DMS 273 (cell line): ENCODE data around the gene NOXO1.
"Not testable (repeated sequence)": the region's sequence is repeated elsewhere in the genome, so short reads cannot be mapped to it uniquely, and the experiment has no call there.

Source experiments
- DNase-seq: peaks from one replicate; lab custom pipeline; 2025; ENCODE audit not compliant: unreplicated experiment; lab: John Stamatoyannopoulos, UW

The NOXO1 gene

DNA sequence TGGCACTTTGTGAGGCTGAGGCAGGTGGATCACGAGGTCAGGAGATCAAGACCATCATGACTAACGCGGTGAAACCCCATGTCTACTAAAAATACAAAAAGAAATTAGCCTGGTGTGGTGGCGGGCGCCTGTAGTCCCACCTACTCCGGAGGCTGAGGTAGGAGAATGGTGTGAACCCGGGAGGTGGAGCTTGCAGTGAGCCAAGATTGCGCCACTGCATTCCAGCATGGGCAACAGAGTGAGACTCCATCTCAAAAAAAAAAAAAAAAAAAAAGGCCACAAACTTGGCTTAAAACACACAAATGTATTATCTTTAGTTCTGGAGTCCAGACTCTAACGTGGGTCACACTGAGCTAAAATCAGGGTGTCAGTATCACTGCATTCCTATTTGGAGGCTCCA is 30.5 kb upstream of the NOXO1 start:
- DNase-seq: not testable (repeated sequence)

DNA sequence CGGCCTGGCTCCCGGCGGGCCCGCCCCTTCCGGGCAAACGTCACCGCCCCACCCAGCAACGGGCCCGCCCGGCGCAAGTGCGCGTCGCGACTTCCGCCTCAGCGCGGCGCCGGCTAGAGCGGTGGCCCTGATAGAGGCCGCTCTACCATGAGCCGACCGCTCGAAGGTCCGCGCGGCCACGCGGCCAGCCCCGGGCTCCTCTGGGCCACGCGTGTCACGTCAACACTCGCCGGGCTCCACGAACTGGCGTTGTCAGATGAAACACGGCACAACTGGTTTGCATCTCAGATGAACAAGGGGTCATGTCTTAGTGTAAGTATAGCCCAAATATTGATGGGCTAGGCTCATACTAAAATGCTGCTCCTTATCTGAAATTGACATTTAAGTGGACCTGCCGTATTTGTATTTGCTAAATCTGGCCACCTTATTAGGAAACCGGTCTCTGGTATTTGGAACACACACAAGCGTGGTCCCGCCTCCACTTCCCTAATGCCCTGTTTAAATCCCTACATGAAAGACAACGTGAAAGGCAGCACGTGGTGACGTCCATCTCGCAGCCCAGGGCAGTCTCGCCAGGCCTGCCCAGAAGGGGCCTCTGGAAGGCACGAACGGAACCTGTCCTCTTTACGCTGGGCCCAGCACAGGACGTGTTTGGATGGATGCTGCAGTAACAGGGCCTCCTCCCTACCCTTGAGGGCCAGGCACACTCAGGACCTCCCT is 28.7 kb upstream of the NOXO1 start, which contains the start of gene ZNF598:
Gene ZNF598, minus strand, starts transcription at position 31 of the 720 bp plus-strand sequence.
- peak; percentile 96 for DNase-seq

DNA sequence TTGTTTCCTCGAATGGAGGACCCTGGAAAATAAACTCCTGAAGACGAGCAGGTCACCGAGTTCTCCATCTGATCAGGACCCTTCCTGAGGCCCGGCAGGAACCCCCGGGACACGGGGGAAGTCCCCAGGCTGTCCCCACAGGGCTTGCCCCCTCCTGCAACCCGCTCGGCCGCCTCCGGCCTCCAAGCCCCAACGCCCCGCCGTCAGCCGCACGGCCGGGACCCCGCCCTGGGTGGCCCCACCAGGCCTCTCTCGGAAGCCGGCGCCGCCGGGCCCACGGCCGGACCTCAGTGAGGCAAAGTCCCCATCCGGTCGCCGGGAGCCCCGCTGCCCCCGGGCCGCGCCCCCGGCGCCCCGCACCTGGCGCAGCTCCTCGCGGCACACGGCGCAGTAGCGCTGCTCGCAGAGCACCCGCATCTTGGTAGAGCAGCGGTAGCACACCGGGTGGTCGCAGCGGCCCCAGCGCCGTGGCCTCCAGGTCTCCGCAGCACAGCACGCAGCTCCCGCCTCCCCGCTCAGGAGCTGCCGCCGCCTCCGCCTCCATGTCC is 28.0 kb upstream of the NOXO1 start:
- peak; percentile 65 for DNase-seq

DNA sequence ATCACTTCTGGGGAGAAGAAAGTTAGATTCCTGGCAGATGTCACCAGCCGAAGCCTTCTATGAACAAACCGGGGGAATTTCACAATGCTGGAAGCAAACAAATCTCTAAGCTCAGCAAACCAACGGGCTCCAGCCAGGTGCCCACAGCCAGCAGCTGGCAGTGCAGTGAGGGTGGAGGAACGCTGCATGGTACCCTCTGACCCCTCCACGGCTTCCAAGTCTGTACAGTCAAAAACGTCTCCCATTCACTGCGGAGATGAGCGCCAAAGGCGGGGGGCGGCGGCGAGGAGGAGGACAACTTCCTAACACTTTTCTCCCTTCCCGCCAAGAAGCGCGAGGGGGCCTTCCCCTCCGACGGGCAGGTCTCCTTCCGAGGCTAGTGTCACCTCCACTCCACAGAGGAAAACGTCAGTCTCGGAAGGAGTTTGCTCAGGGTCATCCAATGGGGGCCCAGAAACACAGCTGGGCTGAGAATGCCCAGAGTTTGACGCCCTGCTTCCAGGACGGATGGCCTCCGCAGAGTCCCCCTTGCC is 27.4 kb upstream of the NOXO1 start:
- peak; percentile 79 for DNase-seq

DNA sequence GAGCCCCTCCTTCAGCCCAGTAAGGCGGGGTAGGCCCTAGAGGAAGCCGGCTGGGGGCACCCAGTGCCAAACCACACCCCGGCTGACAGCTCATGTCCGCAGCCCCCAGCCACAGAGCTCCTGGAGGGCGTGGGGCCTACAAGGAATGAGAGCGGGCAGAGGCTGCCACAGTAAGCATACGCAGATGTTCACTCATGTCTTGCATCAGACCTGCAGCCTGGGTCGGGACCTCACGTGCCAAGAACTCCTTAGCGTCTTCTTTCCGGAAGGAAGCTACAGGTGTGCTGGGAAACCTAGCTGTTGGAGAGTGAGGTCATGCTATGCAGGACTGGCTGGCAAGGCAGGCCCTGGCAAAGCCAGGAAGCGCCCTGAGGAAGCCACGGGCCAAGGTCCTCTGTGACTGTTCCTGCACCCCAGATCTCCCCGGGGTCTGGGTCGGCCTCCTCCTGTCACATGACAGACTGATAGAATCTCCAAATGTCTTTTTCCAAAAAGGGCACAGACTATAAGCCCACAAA is 26.8 kb upstream of the NOXO1 start:
- peak; percentile 78 for DNase-seq

DNA sequence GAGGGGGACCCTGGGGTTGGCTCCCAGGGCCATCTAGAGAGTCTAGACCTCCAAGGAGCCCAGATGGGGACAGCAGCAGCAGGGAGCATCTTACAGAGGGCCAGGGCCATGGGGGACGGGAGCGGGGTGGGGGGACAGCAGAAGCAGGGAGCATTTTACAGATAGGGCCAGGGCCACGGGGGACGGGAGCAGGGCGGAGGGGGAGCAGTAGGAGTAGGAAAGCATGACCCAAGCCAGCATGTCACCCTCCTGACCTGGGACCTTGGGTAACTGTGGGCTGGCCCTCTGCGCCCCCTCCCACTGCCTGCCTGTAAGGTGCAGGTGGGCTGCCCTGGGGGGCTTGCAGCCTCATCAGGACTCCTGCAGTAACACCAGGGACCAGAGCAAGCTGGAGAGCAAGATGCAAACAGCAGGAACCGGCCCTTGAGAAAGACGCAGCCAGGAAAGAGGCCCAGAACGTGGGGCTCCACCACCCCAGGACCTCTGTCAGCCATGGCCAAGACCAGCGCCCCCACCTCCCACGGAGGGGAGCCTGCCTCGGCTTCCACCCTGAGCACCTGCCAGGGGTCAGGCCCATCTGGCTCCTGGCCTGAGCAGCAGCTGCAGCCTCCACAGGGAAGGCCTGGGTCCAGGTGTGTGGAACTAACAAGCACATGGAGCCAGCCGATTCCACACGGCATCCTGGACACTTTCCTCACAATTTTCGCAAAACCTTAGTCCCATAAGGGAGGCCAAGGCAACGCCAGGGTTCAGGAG is 26.0 kb upstream of the NOXO1 start:
- peak; percentile 57 for DNase-seq

DNA sequence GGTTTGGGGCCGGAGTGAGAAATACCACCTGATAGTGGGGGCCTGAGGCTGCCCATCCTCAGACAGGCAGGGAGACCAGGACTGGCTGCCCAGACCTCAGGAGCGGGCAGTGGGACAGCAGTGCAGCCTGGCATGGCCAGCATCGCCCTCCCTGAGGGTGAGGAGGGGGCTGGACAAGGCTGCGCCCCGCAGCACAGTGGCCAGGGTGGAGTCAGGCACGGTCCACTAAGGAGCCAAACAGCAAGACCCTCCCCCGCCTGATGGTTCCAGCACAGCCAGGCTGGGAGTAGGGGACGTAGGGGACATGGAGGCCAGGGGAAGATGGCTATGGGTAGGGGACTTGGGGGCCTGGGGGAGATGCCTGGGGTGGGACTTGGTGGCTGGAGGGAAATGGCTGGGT is 25.0 kb upstream of the NOXO1 start:
- DNase-seq: no peak

DNA sequence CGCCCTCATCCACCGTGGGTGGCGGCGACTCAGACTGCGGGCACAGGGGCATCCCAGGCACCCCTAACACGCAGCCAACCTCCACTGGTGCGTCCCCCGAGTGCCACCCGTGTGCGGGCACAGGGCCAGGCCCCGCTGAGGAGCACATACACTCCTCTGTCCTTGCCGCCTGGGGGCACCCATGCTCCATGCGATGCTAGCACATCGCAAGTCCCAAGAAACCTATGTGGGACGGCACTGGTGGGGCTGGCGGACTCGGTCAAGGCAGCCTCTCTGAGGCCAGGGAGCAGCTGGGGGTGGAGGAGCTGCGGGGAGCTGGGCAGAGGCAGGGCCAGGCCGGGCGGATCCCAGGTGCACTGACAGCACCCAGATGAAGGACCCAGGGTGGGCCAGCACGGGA is 24.4 kb upstream of the NOXO1 start:
- DNase-seq: peak; percentile 87

DNA sequence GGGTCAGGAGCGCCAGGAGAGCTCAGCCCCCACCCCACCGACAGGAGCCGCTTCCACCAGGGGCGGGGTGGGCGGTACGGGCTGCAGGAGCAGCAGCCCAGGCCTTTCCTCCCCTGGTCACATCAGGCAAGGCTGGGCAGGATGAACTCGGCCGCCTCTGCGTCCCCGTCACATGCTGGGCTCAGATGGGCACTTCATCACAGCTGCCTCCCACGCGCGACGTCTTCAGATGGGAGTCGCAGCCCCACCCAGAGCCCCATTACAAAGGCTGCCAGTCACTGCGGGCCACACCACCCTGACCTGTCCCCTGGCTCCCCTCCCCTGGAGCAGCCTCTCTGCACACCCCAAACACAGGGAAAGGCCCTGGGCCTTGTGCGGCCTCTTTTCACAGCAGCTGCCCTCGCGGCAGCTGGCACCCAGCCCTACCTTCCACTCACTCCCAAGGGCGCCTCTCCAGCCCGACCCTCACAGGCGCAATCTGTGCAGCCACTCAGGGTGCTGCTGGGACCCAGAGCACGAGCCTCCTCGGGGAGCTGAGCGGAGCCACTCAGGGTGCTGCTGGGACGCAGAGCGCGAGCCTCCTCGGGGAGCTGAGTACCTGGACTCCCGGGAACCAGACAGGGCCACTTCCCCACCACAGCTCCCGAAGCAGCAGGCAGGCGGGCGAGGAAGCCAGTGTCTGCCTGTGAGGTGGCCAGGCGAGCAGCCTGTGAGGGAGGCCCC is 23.7 kb upstream of the NOXO1 start:
- DNase-seq: peak; percentile 83

DNA sequence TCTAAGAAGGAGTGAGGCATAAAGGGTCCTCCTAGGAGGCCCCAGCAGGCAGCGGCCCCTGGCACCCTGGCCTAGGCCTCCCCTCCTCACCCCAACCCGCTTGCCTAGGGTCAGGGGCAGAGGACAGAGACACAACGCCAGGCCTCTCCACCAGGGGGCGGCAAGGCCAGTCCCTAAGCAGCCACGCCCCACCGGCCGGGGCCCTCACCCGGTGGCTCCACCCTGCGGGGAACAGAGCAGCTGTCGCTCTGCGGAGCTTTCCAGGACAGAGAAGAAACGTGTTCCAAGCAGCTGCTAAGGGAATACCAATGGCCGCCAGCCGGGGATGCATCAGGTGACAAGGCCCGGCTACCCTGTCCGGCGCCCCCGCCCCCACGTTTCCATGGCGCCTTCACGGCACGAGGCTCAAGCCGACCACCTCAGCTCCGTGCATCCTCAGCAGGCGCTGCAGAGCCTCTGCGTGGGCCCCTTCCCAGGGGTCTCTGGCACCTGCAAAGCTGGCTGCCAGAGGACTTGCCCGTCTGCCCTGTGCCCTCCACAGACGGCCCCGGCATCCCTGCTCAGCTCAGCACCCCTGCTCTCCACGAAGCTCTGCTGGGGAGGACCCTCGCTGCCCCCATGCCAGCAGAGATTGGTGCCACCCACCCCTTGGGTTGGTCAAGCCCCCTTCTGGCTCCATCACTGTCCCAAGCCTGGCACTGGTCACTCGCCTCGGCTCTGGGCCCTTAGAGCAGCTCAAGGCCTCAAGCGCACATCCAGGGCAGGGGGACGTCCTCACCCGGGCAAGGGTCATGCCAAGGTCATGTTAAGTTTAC is 22.8 kb upstream of the NOXO1 start:
- DNase-seq: peak; percentile 99

DNA sequence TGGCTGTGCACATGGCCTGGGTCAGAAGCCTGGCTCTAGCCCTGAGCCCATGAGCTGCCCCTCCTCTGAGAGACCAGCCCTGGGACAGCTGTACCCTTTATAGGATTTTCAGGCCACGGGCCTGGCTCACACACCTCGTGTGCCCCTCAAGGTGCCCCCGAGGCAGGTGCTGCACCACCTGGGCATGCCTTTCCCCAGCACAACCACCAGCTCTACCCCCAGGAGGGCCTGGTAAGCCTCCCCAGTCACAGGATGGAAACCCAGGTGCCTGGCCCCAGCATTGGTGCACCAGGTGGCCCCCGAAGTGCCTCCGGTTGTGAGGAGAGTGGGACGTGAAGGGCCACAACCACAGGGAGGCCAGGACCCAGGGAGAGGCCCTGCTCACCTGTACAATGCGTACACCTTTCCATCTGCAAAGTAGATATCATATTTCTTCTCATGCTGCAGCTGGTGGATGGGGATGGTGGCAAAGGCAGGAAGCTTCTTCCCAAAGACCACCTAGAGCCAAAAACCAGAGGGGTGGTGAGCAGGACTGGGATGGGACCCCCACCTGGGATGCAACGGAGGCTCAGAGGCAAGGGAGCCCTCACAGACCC is 22.1 kb upstream of the NOXO1 start:
- no peak for DNase-seq

DNA sequence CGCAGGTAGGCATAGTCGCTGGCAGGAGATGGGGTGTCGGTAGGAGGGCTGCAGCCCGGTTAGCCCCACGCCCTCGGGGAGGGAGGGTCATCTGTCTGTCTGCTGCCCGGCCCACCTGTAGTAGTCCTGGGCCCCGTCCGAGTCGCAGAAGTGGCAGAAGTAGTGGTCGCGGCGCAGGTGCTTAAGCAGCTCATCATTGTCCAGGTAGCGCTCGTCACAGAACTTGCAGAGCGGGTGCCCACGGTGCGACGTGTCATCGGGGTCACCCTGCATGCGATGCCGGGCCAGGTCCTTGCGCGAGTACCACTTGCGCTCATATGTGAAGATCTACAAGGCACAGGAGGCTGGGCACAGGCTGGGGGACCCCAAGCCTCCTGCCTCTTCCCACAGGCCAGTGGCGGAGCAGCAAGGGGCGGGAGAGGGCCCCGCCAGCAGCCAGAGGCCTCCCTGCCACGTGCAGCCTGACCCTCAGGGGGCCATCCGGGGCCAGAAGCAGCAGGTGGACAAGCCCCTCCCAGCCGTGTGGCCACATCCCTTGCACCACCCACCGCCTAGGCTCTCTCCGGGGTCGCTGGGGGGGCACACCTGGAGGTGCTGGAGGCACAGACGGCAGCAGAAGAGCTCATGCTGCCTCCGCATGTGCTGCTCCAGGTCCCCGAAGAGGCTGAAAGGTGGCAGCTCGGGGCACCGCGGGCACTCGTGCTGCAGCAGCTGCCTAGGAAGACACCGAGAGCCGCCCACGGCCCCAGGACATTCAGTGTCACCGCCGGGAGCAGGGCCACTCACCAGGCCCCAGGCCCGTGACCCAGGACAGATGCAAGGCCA is 21.3 kb upstream of the NOXO1 start:
- no peak for DNase-seq

DNA sequence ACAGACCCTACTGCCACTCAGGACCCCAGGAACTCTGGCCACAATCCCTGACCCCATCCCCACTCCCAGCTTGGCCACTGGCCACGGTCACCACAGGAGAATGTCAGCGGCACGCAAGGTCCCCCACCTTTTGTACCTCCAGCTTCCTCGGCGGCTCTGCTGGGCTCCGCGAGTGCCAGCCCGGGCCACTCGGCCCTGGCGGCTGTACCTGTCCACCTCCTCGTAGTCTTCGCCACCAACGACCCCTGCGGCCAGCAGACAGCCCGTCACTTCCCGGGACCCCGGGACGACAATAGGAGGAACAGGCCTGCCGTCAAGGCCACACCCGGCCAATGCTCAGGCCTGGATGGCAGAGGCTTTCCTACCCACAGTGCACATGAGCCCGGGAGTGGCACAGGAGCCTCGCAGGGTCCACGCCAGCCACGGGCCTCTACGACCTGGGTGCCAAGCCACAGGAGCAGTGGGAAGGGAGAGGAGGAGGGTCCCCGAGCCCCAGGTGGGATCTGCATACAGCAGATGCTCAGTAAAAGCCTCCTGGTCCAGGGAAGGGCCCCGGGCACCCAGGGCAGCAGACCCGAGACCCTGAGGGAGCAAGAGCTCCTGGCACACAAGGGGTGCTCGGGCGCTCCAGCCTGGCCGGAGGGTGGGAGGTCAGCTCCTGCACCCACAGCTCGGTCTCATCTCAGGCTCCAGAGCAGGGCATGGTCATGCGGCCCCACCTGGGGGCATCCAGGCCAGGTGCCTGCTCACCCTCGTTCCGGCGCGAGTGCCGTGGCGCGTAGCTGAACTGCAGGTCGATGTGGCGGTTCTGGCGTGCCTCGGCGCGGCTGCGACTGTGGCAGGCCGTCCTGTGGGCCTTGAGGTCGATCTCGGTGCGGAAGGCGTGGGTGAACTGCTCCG is 20.4 kb upstream of the NOXO1 start:
- DNase-seq: no peak

DNA sequence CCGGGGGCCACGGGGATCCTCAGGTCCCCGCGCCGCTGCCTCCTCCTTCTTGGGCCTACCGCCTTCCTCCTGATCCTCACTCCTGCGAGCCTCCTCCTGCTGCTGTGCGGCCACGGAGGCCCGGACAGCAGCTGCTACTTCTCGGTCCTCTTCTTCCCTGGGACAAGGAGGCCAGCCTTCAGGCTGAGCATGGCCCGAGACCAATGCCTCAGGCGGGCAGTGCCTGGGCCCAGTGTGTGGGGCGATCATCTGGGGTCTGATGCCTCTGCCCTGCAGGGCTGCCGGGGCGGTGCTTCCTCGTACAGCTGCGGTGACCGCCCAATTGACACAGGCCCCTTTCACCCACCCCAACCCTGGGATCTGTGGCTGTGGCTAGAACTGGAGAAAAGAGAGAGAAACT is 19.8 kb upstream of the NOXO1 start:
- no peak for DNase-seq

DNA sequence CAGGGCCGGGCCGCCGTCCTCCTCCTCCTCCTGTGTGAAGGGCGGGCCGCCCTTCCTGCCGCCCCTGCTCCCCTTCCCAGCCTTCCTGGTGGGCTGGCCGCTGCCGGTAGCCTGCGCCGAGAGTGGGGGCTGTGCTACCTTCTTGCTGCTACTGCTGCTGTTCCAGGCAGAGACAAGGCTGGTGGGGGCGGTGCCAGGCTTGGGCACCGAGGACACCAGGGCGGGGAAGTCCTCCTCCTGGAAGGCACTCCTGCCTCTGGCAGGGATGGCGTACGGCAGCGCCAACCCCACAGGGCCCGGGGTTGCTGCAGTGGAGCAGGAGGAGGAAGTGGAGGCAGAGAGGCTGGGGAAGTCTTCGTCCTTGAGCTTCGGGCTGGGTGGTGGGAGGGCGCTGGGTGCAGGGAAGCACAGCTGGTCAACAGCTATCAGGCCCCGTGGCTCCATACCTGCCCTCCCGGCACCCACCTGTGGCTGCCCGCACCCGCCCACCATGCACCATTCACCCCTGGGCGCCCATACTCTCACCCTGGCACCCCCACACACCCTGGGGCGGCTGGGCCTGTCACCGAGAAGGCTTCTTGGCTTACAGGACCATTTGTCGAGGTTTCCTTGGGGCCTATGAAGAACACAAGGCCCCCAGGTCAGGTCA is 18.7 kb upstream of the NOXO1 start:
- DNase-seq: no peak

DNA sequence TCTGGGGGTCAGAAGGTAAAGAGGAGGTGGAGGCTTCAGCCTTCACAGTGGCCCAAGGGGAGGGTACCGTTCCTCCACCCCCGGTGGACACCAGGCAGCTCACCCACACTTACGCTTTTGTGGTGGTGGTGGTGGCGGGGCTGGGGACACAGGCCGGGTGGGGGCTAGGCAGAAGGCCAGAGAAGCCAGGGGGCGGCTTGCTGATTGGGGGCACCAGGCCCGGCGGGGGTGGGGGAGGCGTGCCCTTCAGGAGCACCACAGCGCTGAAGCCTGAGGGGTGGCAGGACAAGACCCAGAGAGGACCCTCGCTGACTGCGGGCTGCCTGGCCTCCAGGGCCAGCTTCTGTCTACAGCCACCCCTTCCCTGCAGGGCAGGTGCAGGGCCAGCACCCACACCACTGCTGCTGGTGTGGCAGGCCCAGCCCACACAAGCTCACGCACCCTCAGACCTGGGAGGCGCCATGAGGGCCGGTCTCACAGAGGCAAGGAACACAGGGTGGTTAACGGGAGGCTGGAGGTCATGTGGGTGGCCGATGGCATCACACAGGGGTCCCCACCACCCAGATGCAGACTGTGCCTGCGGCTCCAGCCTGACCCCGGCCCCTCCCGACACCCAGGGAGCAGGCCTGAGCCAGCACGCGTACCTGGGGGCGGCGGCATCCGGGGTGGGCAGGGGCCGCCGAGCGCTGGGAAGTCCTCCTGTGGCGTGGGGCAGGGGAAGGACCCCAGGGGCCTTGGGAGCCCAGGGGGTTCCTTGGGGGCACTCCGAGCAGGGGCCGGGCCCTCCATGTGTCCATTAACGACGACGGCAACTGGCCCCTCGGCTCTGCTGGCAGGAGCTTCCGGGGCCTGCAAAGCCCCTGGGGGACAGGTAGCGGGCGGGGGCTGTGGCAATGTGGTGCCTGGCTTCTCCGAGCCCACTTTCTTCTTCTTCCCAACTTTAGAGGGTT is 17.9 kb upstream of the NOXO1 start:
- no peak for DNase-seq
